Endothelial cell of umbilical vein (primary cell): ENCODE results near the gene RAMACL. TPM values are rescaled to one million over a fixed set of nuclear protein-coding genes. Genes with fewer than 3 reads are reported as not detected.

Experiments
- BruUV-seq: library from RNA; stranded (reverse); fragments of 400-500 nt; replicated peaks from 2 replicates; lab custom pipeline; 2021; lab: Mats Ljungman, UMichigan
- CTCF ChIA-PET: fragments of 300-600, 350-600 bp; sonication (Branson Sonifier 250); formaldehyde crosslinking; loops from one replicate; lab custom pipeline; 2021; ENCODE audit warnings: antibody characterized with exemption, inconsistent platforms; lab: Charles Lee
- POLR2A ChIA-PET: fragments of 300-600, 350-600 bp; sonication (Branson Sonifier 250); formaldehyde crosslinking; loops from one replicate; lab custom pipeline; 2021; ENCODE audit warnings: antibody characterized with exemption, inconsistent platforms; lab: Charles Lee
- DNase-seq: peaks from one replicate; pipeline ENCODE4 v3.0.0-alpha.2; 2011; ENCODE audit warnings: low read depth, low spot score
- FAIRE-seq: peaks from 2 replicates; lab custom pipeline; 2011; peaks lifted over from hg19 to GRCh38; lab: Jason Lieb, UNC
- H2AFZ ChIP-seq: 2 replicates; pipeline ENCODE4 v1.6.0; 2012; ENCODE audit warnings: low read depth, low read length, control low read depth, inconsistent platforms
- H3K27ac ChIP-seq: 2 replicates; pipeline ENCODE4 v1.5.1; 2011; ENCODE audit warnings: low read depth, mild to moderate bottlenecking, control low read depth, low read length, moderate library complexity; ENCODE audit not compliant: insufficient read depth
- H3K27me3 ChIP-seq, 2 experiments: 2 replicates each; pipeline versions ENCODE4 v1.6.0 to v1.6.1; 2011; ENCODE audit warnings: low read length in 2 of 2, mixed read lengths in 1 of 2; ENCODE audit not compliant: control insufficient read depth in 2 of 2, insufficient read depth in 2 of 2
- H3K36me3 ChIP-seq, 2 experiments: 2 replicates in 1 of 2; 3 replicates in 1 of 2; pipeline ENCODE4 v1.5.1; 2011; ENCODE audit warnings: low read length in 2 of 2, mild to moderate bottlenecking in 1 of 2, moderate library complexity in 1 of 2; ENCODE audit not compliant: control insufficient read depth in 2 of 2, insufficient read depth in 2 of 2; ENCODE audit errors: extremely low read depth in 1 of 2
- H3K4me1 ChIP-seq: 3 replicates; pipeline ENCODE4 v1.5.1; 2011; ENCODE audit warnings: mild to moderate bottlenecking, low read length; ENCODE audit not compliant: control insufficient read depth, insufficient read depth; ENCODE audit errors: extremely low read depth
- H3K4me2 ChIP-seq: 2 replicates; pipeline ENCODE4 v1.6.1; 2011; ENCODE audit warnings: low read length, control low read depth, mixed read lengths; ENCODE audit not compliant: insufficient read depth
- H3K4me3 ChIP-seq, 3 experiments: fragments of 200-600 bp in 1 of 3; sonication (generic), shearing (Covaris generic) in 1 of 3; replicated peaks in 1 of 3; 2 replicates each; pipeline ENCODE4 v1.5.1; 2011 to 2016; ENCODE audit warnings: control low read depth in 3 of 3, low read length in 3 of 3, mild to moderate bottlenecking in 2 of 3, inconsistent platforms in 1 of 3, low read depth in 1 of 3, moderate library complexity in 1 of 3; ENCODE audit not compliant: insufficient read depth in 1 of 3
- H3K79me2 ChIP-seq: 2 replicates; pipeline ENCODE4 v1.6.0; 2012; ENCODE audit warnings: low read length, inconsistent platforms; ENCODE audit not compliant: control insufficient read depth, insufficient read depth
- H3K9ac ChIP-seq: replicated peaks from 2 replicates; pipeline ENCODE3; 2011; ENCODE audit warnings: low read length, control low read depth; ENCODE audit not compliant: insufficient read depth; ENCODE audit errors: extremely low read depth
- H3K9me1 ChIP-seq: replicated peaks from 3 replicates; pipeline ENCODE4 v1.6.0; 2011; ENCODE audit warnings: mild to moderate bottlenecking, low read length; ENCODE audit not compliant: control insufficient read depth, insufficient read depth; ENCODE audit errors: extremely low read depth
- H3K9me3 ChIP-seq: replicated peaks from 2 replicates; pipeline ENCODE4 v1.5.1; 2012; ENCODE audit warnings: low read length, inconsistent platforms; ENCODE audit not compliant: control insufficient read depth, insufficient read depth
- H4K20me1 ChIP-seq: replicated peaks from 2 replicates; pipeline ENCODE3; 2011; ENCODE audit warnings: mild to moderate bottlenecking, low read length; ENCODE audit not compliant: control insufficient read depth, insufficient read depth; ENCODE audit errors: extremely low read depth
- CTCF ChIP-seq, 2 donors: IDR thresholded peaks; 1 replicate in 1 of 2; 2 replicates in 1 of 2; pipeline ENCODE4 v1.5.1; 2011; ENCODE audit warnings: low read length in 2 of 2, mild to moderate bottlenecking in 2 of 2, moderate library complexity in 2 of 2, control low read depth in 1 of 2, inconsistent platforms in 1 of 2, low read depth in 1 of 2; ENCODE audit not compliant: insufficient read depth in 1 of 2; ENCODE audit errors: extremely low read depth in 1 of 2
- FOS ChIP-seq: IDR thresholded peaks from 2 replicates; pipeline ENCODE4 v1.6.1; 2011; ENCODE audit warnings: mild to moderate bottlenecking, low read length, moderate library complexity, borderline replicate concordance; ENCODE audit not compliant: insufficient read depth
- GATA2 ChIP-seq: IDR thresholded peaks from 2 replicates; pipeline ENCODE4 v1.7.0; 2011; ENCODE audit warnings: low read depth, mild to moderate bottlenecking, moderate library complexity, mixed read lengths, low read length; ENCODE audit not compliant: insufficient read length, insufficient read depth
- MAX ChIP-seq: IDR thresholded peaks from 2 replicates; pipeline ENCODE4 v1.6.1; 2011; ENCODE audit not compliant: insufficient read depth, insufficient read length
- MYC ChIP-seq: IDR thresholded peaks from one replicate; pipeline ENCODE4 v1.6.1; 2011; ENCODE audit warnings: mild to moderate bottlenecking, low read depth, low read length
- POLR2AphosphoS5 ChIP-seq: IDR thresholded peaks from 2 replicates; pipeline ENCODE4 v1.6.1; 2012; ENCODE audit warnings: low read depth, mild to moderate bottlenecking, control low read depth, low read length, moderate library complexity; ENCODE audit not compliant: insufficient read depth
- dilution Hi-C: fragments of 300-500 bp; cut with MboI; formaldehyde crosslinking; loops from one replicate; pipeline ENCODE4 v1.15.0; 2019; ENCODE audit warnings: low sequenced_read_pairs; ENCODE audit not compliant: extremely low pct_ligation_motif_present
- intact Hi-C: fragments of 100-400 bp; cut with micrococcal nuclease; formaldehyde crosslinking; loops from one replicate; pipeline ENCODE4 v1.10.0; 2022
- polyA plus RNA-seq, 4 experiments: library from polyadenylated mRNA; depleted of rRNA in 3 of 4; stranded (reverse) in 3 of 4; unstranded in 1 of 4; fragments of >200 nt; gene quantifications; 2 replicates each; pipeline versions ENCODE4 v1.2.1 to v1.2.3, GENCODE V29; 2011 to 2012; ENCODE audit warnings: missing spikeins in 1 of 4
- total RNA-seq: library from RNA; stranded (reverse); gene quantifications from 2 replicates; pipeline ENCODE4 v1.2.3, GENCODE V29; 2021

The RAMACL gene
- total and polyA plus RNA-seq, 2 donors (not counting 3 experiments of a cell fraction or from before 2014, with no cell fraction given): 0.17 to 5.3 TPM

- H3K4me2 ChIP-seq: no peak overlapping the region
- no peaks in the 10 kb centered on the region for H4K20me1 ChIP-seq
- dilution Hi-C loops (no loop called here), intact Hi-C loops (no loop called here)
- no TSS peak for BruUV-seq
- H3K9ac ChIP-seq: no peak overlapping the region
- ChIA-PET POLR2A (no interaction called here), CTCF (interaction anchor here (0.8 to 1.6 kb wide), 3 partner anchors 19 to 69 kb away, joined by 3 to 4 read pairs (median 3); no protein-coding TSS in a partner anchor)
- no peaks in the 10 kb centered on the region for H3K27me3 ChIP-seq
- TF ChIP-seq GATA2 (no peak), FOS (no peak)
- peaks cover 26% of the 10 kb centered on the region for H3K4me1 ChIP-seq
- no peaks in the 10 kb centered on the region for H3K9me1 ChIP-seq
- no peaks in the 10 kb centered on the region for H3K36me3 ChIP-seq
- DNase-seq (no peak), FAIRE-seq (no peak)
- H2AFZ ChIP-seq: no peak overlapping the region
- H3K4me3 ChIP-seq: no peak overlapping the region
- no peak overlapping the region for H3K27ac ChIP-seq
- H3K79me2 ChIP-seq: peaks cover 3% of the 10 kb centered on the region
- H3K9me3 ChIP-seq: no peaks in the 10 kb centered on the region
These were observed 32.8 kb downstream of the RAMACL start for GRCh38 chr6:166553563-166554271.

GRCh38 chr6:166552600-166552999 lies 33.9 kb downstream of the RAMACL start:
- CTCF ChIA-PET: no interaction called here
- TF ChIP-seq POLR2AphosphoS5 (no peak), MYC (no peak), MAX (no peak), CTCF (IDR thresholded peaks at IDR 0.05; ENCODE audit: extremely low read depth in 1 of 2, insufficient read depth in 1 of 2, low read depth in 1 of 2, low read length in 2 of 2) (no peak)
- H3K4me1 ChIP-seq: peaks cover 15% of the 10 kb centered on the region
- H3K9me1 ChIP-seq: no peaks in the 10 kb centered on the region
- no peak overlapping the region for H3K27ac ChIP-seq
- no peak for FAIRE-seq
- H2AFZ ChIP-seq: no peak overlapping the region
- H3K9me3 ChIP-seq: no peaks in the 10 kb centered on the region
- no peak overlapping the region for H3K4me3 ChIP-seq
- POLR2A ChIA-PET: no interaction called here
- no peaks in the 10 kb centered on the region for H4K20me1 ChIP-seq
- H3K79me2 ChIP-seq: no peaks in the 10 kb centered on the region
- H3K4me2 ChIP-seq: no peak overlapping the region
- BruUV-seq: no TSS peak
- DNase-seq: no peak
- H3K27me3 ChIP-seq: no peaks in the 10 kb centered on the region
- no peaks in the 10 kb centered on the region for H3K36me3 ChIP-seq
- dilution Hi-C loops (no loop called here), intact Hi-C loops (no loop called here)
- no peak overlapping the region for H3K9ac ChIP-seq
